ENCODE results near the gene RAD51D.

Gene RAD51D

GRCh38 chr17:35086164-35086563 is 33.5 kb downstream of the RAD51D start:
- peaks cover 33% of the 10 kb centered on the region for H3K79me2 ChIP-seq (ENCODE audit: insufficient read depth, low read length)
- no peak for ATAC-seq (ENCODE audit: insufficient read depth, low read depth)
- H3K4me1 ChIP-seq (ENCODE audit: insufficient read depth, low read length) = peaks cover 34% of the 10 kb centered on the region

GRCh38 chr17:35084987-35085386 is 34.7 kb downstream of the RAD51D start:
- H3K27me3 ChIP-seq (ENCODE audit: insufficient read depth, low read length, poor library complexity) = no peaks in the 10 kb centered on the region
- no peak overlapping the region for H3K4me2 ChIP-seq (ENCODE audit: insufficient read depth, low read length)
- H3K4me1 ChIP-seq (ENCODE audit: insufficient read depth, low read length) = peaks cover 36% of the 10 kb centered on the region
- H3K36me3 ChIP-seq (ENCODE audit: insufficient read depth, low read length) = no peaks in the 10 kb centered on the region
- H3K9me3 ChIP-seq (ENCODE audit: insufficient read depth, low read length, severe bottlenecking) = no peaks in the 10 kb centered on the region
- no peak overlapping the region for H3K27ac ChIP-seq (ENCODE audit: low read length)
- H3K4me3 ChIP-seq (ENCODE audit: low read depth in 1 of 2, low read length in 2 of 2) = no peak overlapping the region
- DNase-seq (no peak), ATAC-seq (ENCODE audit: insufficient read depth, low read depth) (no peak)
- peaks cover 33% of the 10 kb centered on the region for H3K79me2 ChIP-seq (ENCODE audit: insufficient read depth, low read length)
- TF ChIP-seq CTCF (IDR thresholded peaks at IDR 0.05; ENCODE audit: borderline replicate concordance, extremely low read depth, low read length, poor library complexity, severe bottlenecking) = no peak
- TF ChIP-seq EZH2 (IDR thresholded peaks at IDR 0.05; ENCODE audit: borderline replicate concordance, low read depth, low read length, severe bottlenecking) = no peak
- H3K9ac ChIP-seq (ENCODE audit: low read depth, low read length) = no peak overlapping the region
- H4K20me1 ChIP-seq (ENCODE audit: insufficient read depth, low read length) = no peaks in the 10 kb centered on the region
- no peak overlapping the region for H2AFZ ChIP-seq (ENCODE audit: low read depth, low read length)

More at GRCh38 chr17:35086164-35086563, 33.5 kb downstream of the RAD51D start:
- no peaks in the 10 kb centered on the region for H4K20me1 ChIP-seq (ENCODE audit: insufficient read depth, low read length)
- no peak for DNase-seq
- no peak for TF ChIP-seq CTCF (IDR thresholded peaks at IDR 0.05; ENCODE audit: borderline replicate concordance, extremely low read depth, low read length, poor library complexity, severe bottlenecking)
- TF ChIP-seq EZH2 (IDR thresholded peaks at IDR 0.05; ENCODE audit: borderline replicate concordance, low read depth, low read length, severe bottlenecking) = no peak
- no peak overlapping the region for H2AFZ ChIP-seq (ENCODE audit: low read depth, low read length)
- no peak overlapping the region for H3K4me2 ChIP-seq (ENCODE audit: insufficient read depth, low read length)
- H3K27ac ChIP-seq (ENCODE audit: low read length) = no peak overlapping the region
- H3K9ac ChIP-seq (ENCODE audit: low read depth, low read length) = no peak overlapping the region
- no peaks in the 10 kb centered on the region for H3K27me3 ChIP-seq (ENCODE audit: insufficient read depth, low read length, poor library complexity)
- no peaks in the 10 kb centered on the region for H3K9me3 ChIP-seq (ENCODE audit: insufficient read depth, low read length, severe bottlenecking)
- no peak overlapping the region for H3K4me3 ChIP-seq (ENCODE audit: low read depth in 1 of 2, low read length in 2 of 2)
- H3K36me3 ChIP-seq (ENCODE audit: insufficient read depth, low read length) = no peaks in the 10 kb centered on the region

GRCh38 chr17:35083071-35083470 is 36.6 kb downstream of the RAD51D start:
- Histone ChIP-seq H4K20me1 (ENCODE audit: insufficient read depth, low read length) (no peaks in the 10 kb centered on the region), H3K4me1 (ENCODE audit: insufficient read depth, low read length) (peaks cover 20% of the 10 kb centered on the region), H3K9ac (ENCODE audit: low read depth, low read length) (no peak overlapping the region), H3K9me3 (ENCODE audit: insufficient read depth, low read length, severe bottlenecking) (no peaks in the 10 kb centered on the region), H3K27me3 (ENCODE audit: insufficient read depth, low read length, poor library complexity) (no peaks in the 10 kb centered on the region), H2AFZ (ENCODE audit: low read depth, low read length) (no peak overlapping the region), H3K27ac (ENCODE audit: low read length) (no peak overlapping the region), H3K36me3 (ENCODE audit: insufficient read depth, low read length) (no peaks in the 10 kb centered on the region), H3K4me3 (ENCODE audit: low read depth in 1 of 2, low read length in 2 of 2) (no peak overlapping the region), H3K4me2 (ENCODE audit: insufficient read depth, low read length) (no peak overlapping the region), H3K79me2 (ENCODE audit: insufficient read depth, low read length) (peaks cover 29% of the 10 kb centered on the region)
- DNase-seq (no peak), ATAC-seq (ENCODE audit: insufficient read depth, low read depth) (no peak)
- TF ChIP-seq CTCF (IDR thresholded peaks at IDR 0.05; ENCODE audit: borderline replicate concordance, extremely low read depth, low read length, poor library complexity, severe bottlenecking) = no peak
- no peak for TF ChIP-seq EZH2 (IDR thresholded peaks at IDR 0.05; ENCODE audit: borderline replicate concordance, low read depth, low read length, severe bottlenecking)

All from DND-41 (cell line).